ENCODE data around the gene SBK2.
"Not testable (repeated sequence)": the region's sequence is repeated elsewhere in the genome, so short reads cannot be mapped to it uniquely, and the experiment has no call there.

The SBK2 gene

GRCh38 chr19:55535173-55535964 is 1.6 kb downstream of the SBK2 start:
- no peak for DNase-seq

GRCh38 chr19:55534280-55534679 is 2.7 kb downstream of the SBK2 start:
- DNase-seq = not testable (repeated sequence)

GRCh38 chr19:55530996-55531395 is 5.9 kb downstream of the SBK2 start:
- DNase-seq = no peak

- no peak for DNase-seq
These were observed 7.2 kb downstream of the SBK2 start for GRCh38 chr19:55529636-55530234.

GRCh38 chr19:55528030-55528803 is 8.7 kb downstream of the SBK2 start:
- no peak for DNase-seq

- no peak for DNase-seq
These were observed 9.5 kb downstream of the SBK2 start for GRCh38 chr19:55527197-55528029.

- DNase-seq = no peak
These were observed 10.4 kb downstream of the SBK2 start for GRCh38 chr19:55526216-55527196.

- DNase-seq = no peak
These were observed 11.4 kb downstream of the SBK2 start for GRCh38 chr19:55525289-55526101.

GRCh38 chr19:55520691-55521292 is 16.1 kb downstream of the SBK2 start:
- DNase-seq = no peak

GRCh38 chr19:55519451-55520311 is 17.3 kb downstream of the SBK2 start:
- no peak for DNase-seq

GRCh38 chr19:55516878-55517620 is 19.9 kb downstream of the SBK2 start:
- DNase-seq = peak; percentile 67 to 86 (median 84)

- DNase-seq = no peak
These were observed 28.8 kb downstream of the SBK2 start for GRCh38 chr19:55508120-55508519.

- DNase-seq = no peak
These were observed 32.0 kb downstream of the SBK2 start for GRCh38 chr19:55504981-55505380.

GRCh38 chr19:55504252-55504603 is 32.7 kb downstream of the SBK2 start:
- no peak for DNase-seq

GRCh38 chr19:55503502-55504251 is 33.3 kb downstream of the SBK2 start:
- peak; percentile 83 to 99 (median 90) for DNase-seq

- peak in 1 of 6 experiments; percentile 31 for DNase-seq
These were observed 33.8 kb downstream of the SBK2 start for GRCh38 chr19:55503157-55503501.

GRCh38 chr19:55502197-55502952 is 34.6 kb downstream of the SBK2 start:
- DNase-seq = no peak

Data from stimulated activated naive CD4-positive, alpha-beta T cell (primary cell).